PC-9 (cell line): ENCODE measurements around the gene COL23A1.

ENCODE experiments used
- EZH2 ChIP-seq: fragments of 200-600 bp; sonication (generic); IDR thresholded peaks from 2 replicates; pipeline ENCODE4 v1.8.0; 2017; ENCODE audit warnings: antibody characterized with exemption, low read depth
- TF ChIP-seq, protein P1 (sequence below): fragments of 200-600 bp; sonication (generic); conservative IDR thresholded peaks from 2 replicates; pipeline ENCODE4 v1.6.1; 2017; ENCODE audit warnings: mixed run types, antibody characterized with exemption, mild to moderate bottlenecking, moderate library complexity

DNA sequence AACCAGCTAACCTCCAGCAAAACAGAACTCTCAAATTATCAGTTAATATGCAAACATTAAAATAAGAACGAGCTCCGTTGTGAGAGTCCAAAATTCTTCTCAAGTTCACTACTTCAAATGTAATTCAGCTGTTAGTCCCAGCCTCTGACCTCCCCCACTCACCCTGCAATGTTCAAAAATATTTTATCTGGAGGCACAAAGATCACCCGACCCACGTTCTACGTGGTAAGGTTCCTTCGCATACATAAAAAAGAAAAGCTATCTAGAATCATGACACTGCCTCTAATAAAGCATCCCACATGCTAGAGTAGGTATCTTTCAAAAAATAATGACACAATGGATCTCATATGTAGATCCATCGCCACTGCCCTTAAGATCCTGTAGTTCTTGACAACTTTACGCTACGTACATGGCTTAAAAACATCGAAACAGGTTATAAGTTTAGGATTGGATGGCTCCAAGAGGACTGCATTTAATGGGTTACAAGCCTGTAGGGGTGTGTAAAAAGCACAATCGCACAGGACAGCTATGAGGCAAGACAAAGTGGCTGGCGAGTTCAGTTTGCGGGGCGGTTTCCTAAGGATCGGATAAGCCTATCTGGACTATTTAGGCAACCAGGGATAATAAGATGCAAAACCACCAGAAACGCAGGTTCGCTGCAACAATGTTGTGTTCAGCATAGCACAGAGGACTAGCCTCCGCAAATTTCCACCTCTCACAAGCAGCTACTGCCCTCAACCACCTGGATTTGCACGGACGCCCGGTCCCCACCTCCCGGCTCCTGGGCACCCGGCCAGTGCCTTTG lies 35.7 kb upstream of the COL23A1 start:
- TF ChIP-seq, protein P1, sequence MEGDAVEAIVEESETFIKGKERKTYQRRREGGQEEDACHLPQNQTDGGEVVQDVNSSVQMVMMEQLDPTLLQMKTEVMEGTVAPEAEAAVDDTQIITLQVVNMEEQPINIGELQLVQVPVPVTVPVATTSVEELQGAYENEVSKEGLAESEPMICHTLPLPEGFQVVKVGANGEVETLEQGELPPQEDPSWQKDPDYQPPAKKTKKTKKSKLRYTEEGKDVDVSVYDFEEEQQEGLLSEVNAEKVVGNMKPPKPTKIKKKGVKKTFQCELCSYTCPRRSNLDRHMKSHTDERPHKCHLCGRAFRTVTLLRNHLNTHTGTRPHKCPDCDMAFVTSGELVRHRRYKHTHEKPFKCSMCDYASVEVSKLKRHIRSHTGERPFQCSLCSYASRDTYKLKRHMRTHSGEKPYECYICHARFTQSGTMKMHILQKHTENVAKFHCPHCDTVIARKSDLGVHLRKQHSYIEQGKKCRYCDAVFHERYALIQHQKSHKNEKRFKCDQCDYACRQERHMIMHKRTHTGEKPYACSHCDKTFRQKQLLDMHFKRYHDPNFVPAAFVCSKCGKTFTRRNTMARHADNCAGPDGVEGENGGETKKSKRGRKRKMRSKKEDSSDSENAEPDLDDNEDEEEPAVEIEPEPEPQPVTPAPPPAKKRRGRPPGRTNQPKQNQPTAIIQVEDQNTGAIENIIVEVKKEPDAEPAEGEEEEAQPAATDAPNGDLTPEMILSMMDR = no peak
- TF ChIP-seq EZH2 = no peak
